NOMO-1 (cell line): ENCODE data around the gene TMEM82.

Source experiments
- DNase-seq, 2 experiments: peaks; one replicate each; lab custom pipeline; 2025; ENCODE audit not compliant: unreplicated experiment in 2 of 2; lab: John Stamatoyannopoulos, UW

The TMEM82 gene

GRCh38 chr1:15719381-15720120 is 22.7 kb upstream of the TMEM82 start:
- no peak for DNase-seq

- DNase-seq, result no peak
Measured at GRCh38 chr1:15720861-15721260, 21.4 kb upstream of the TMEM82 start.

GRCh38 chr1:15722411-15722810 is 19.9 kb upstream of the TMEM82 start:
- no peak for DNase-seq

- DNase-seq, result no peak
Measured at GRCh38 chr1:15722836-15723532, 19.3 kb upstream of the TMEM82 start.

GRCh38 chr1:15723631-15724246 is 18.6 kb upstream of the TMEM82 start:
- no peak for DNase-seq

GRCh38 chr1:15724949-15725880 is 17.1 kb upstream of the TMEM82 start:
- no peak for DNase-seq

GRCh38 chr1:15726508-15726907 is 15.8 kb upstream of the TMEM82 start:
- no peak for DNase-seq

GRCh38 chr1:15727021-15727420 is 15.3 kb upstream of the TMEM82 start:
- no peak for DNase-seq

GRCh38 chr1:15727424-15727823 is 14.9 kb upstream of the TMEM82 start:
- no peak for DNase-seq

GRCh38 chr1:15727866-15728534 is 14.3 kb upstream of the TMEM82 start:
- no peak for DNase-seq

GRCh38 chr1:15728937-15729657 is 13.2 kb upstream of the TMEM82 start:
- no peak for DNase-seq

- no peak for DNase-seq
Measured at GRCh38 chr1:15730423-15730822, 11.9 kb upstream of the TMEM82 start.

- no peak for DNase-seq
Measured at GRCh38 chr1:15730936-15731335, 11.4 kb upstream of the TMEM82 start.

- DNase-seq, result no peak
Measured at GRCh38 chr1:15731735-15732685, 10.3 kb upstream of the TMEM82 start.

GRCh38 chr1:15732686-15733081 is 9.6 kb upstream of the TMEM82 start:
- DNase-seq, result no peak

- DNase-seq, result no peak
Measured at GRCh38 chr1:15733218-15733725, 9.0 kb upstream of the TMEM82 start.

GRCh38 chr1:15733726-15734226 is 8.5 kb upstream of the TMEM82 start:
- DNase-seq, result no peak

- no peak for DNase-seq
Measured at GRCh38 chr1:15734296-15734695, 8.0 kb upstream of the TMEM82 start.
